Left lung (tissue), 10 donors: ENCODE results near the gene UMOD. TPM values are rescaled to one million over a fixed set of nuclear protein-coding genes. Genes with fewer than 3 reads are reported as not detected.

ENCODE experiments used
- ATAC-seq: fragments of 200-7000 bp; cut with Tn5 transposase; one replicate; pipeline ENCODE4 v1.9.1; 2020; ENCODE audit warnings: moderate library complexity
- DNase-seq, 4 donors: peaks; one replicate each; pipeline ENCODE4 v3.0.0-alpha.2; 2013 to 2020
- H3K27ac ChIP-seq, 2 donors: fragments of 200-600 bp; sonication (generic) in 1 of 2; one replicate each; pipeline versions ENCODE4 v1.5.0 to v1.8.0; 2020 to 2021
- H3K27me3 ChIP-seq, 2 donors: fragments of 200-600 bp; sonication (generic) in 1 of 2; one replicate each; pipeline versions ENCODE4 v1.5.0 to v1.8.0; 2020 to 2021
- H3K36me3 ChIP-seq, 2 donors: fragments of 200-600 bp; sonication (generic) in 1 of 2; one replicate each; pipeline versions ENCODE4 v1.5.0 to v1.8.0; 2020 to 2021
- H3K4me1 ChIP-seq, 2 donors: fragments of 200-600 bp; one replicate each; pipeline ENCODE4 v1.8.0; 2021
- H3K4me3 ChIP-seq, 2 donors: fragments of 200-600 bp; sonication (generic) in 1 of 2; one replicate each; pipeline versions ENCODE4 v1.5.0 to v1.8.0; 2020 to 2021; ENCODE audit warnings: mild to moderate bottlenecking in 1 of 2
- H3K9me3 ChIP-seq, 2 donors: fragments of 200-600 bp; sonication (generic) in 1 of 2; one replicate each; pipeline versions ENCODE4 v1.5.0 to v1.8.0; 2020 to 2021
- CTCF ChIP-seq, 2 donors: fragments of 200-600 bp; sonication (generic) in 1 of 2; IDR thresholded peaks; one replicate each; pipeline versions ENCODE4 v1.5.0 to v1.8.0; 2021; ENCODE audit warnings: antibody characterized with exemption in 2 of 2
- intact Hi-C, 2 donors: fragments of 100-400 bp; cut with DNase I; formaldehyde crosslinking; loops; one replicate each; pipeline versions ENCODE4 v1.11.2 to v1.14.2; 2022
- polyA plus RNA-seq, 6 donors: library from polyadenylated mRNA; unstranded; fragments of 120-200 nt; gene quantifications; one replicate each; pipeline ENCODE4 v1.2.1, GENCODE V29; 2013; ENCODE audit not compliant: insufficient read length in 6 of 6
- total RNA-seq, 2 donors: library from RNA; stranded (reverse); fragmentation: NEBNext Ultra II Directional; extraction: Animal tissue kit (Norgen Biotek cat#: 25700); gene quantifications; one replicate each; pipeline ENCODE4 v1.2.1, GENCODE V29; 2021
- donor health status: DM: no; HTN: yes; CAD: no.
- donor health status: DM: no; HTN: no; CAD: no.

UMOD gene
- total and polyA plus RNA-seq, 8 donors: 0.11 to 2.5 (median 0.20) TPM; not detected in 2

DNA sequence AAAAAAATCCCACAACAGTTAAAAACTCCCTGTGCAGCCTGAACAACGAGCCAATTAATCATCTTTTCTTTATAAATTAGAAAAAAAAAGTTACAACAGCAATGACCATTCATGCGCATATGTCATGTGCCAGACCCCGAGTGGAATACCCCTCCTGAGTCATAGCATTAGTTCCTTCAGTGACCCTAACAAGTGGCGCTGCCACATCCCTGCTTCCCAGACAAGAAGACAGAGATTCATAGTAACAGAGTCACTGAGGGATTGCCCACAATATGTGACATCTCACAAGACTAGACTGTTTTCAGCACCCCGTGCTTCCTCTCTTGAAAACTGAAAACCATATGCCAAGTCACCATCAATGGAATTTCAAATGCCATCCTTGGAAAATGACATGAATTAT is 7.9 kb downstream of the UMOD start:
- Histone ChIP-seq H3K9me3 (no peaks in the 10 kb centered on the region), H3K27ac (no peak overlapping the region), H3K27me3 (peaks cover 0 to 25% of the 10 kb centered on the region in 2 donors), H3K4me1 (no peaks in the 10 kb centered on the region), H3K4me3 (no peak overlapping the region), H3K36me3 (no peaks in the 10 kb centered on the region)
- intact Hi-C loops: no loop called here
- ATAC-seq (no peak), DNase-seq (no peak)
- TF ChIP-seq CTCF (IDR thresholded peaks at IDR 0.05): no peak

DNA sequence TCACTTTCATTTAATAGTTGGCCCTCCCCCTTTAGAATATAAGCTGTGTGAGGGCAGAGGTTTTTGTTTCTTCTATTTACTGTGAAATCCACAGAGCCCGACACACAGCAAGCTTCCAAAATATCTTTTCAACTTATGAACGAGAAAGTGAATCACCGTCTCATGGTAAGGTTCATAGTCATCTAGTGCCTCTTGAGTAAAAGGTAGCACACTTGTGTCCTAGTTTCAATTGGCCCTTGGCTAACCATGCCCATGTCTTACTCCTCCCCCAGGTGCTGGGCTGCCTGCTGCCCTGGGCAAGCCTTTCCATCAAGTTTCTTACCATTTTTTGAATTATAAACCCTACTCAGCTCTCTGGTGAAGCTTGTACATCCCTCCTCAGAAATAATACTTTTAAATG is 12.8 kb downstream of the UMOD start:
- H3K27me3 ChIP-seq: peaks cover 0 to 4% of the 10 kb centered on the region in 2 donors
- H3K36me3 ChIP-seq: no peaks in the 10 kb centered on the region
- DNase-seq: no peak
- peak; percentile 67 for ATAC-seq
- H3K4me1 ChIP-seq: no peaks in the 10 kb centered on the region
- intact Hi-C loops: no loop called here
- no peak overlapping the region for H3K27ac ChIP-seq
- TF ChIP-seq CTCF (IDR thresholded peaks at IDR 0.05): no peak
- H3K4me3 ChIP-seq: no peak overlapping the region
- no peaks in the 10 kb centered on the region for H3K9me3 ChIP-seq

DNA sequence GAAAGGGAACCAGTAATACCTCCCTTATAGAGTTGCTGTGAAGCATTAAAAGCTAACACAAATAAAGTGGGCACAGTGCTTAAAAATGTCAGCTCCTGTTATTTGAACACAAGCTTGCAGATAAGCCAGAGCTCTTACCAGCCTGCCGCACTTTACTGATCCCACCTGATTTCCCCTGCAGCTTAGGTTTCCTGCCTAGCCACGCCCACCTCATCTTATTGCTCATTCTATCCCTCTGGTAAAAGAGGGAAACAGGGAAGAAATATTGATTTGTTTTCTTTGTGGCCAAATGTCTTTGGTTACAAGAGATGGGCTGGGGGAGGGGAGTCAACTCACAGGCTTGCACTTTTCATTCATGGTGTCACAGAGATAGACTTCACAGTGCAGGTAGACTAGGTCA is 15.6 kb downstream of the UMOD start:
- TF ChIP-seq CTCF (IDR thresholded peaks at IDR 0.05): no peak
- H3K4me1 ChIP-seq: no peaks in the 10 kb centered on the region
- ATAC-seq (no peak), DNase-seq (no peak)
- intact Hi-C loops: no loop called here
- H3K27me3 ChIP-seq: peaks cover 0 to 17% of the 10 kb centered on the region in 2 donors
- no peak overlapping the region for H3K4me3 ChIP-seq
- H3K9me3 ChIP-seq: no peaks in the 10 kb centered on the region
- no peak overlapping the region for H3K27ac ChIP-seq
- no peaks in the 10 kb centered on the region for H3K36me3 ChIP-seq

GRCh38 chr16:20334396-20334795 is 18.1 kb downstream of the UMOD start:
- Histone ChIP-seq H3K4me1 (no peaks in the 10 kb centered on the region), H3K9me3 (no peaks in the 10 kb centered on the region), H3K36me3 (no peaks in the 10 kb centered on the region), H3K27me3 (peaks cover 0 to 17% of the 10 kb centered on the region in 2 donors), H3K4me3 (no peak overlapping the region), H3K27ac (no peak overlapping the region)
- intact Hi-C loops: no loop called here
- ATAC-seq: no peak
- no peak for DNase-seq
- TF ChIP-seq CTCF (IDR thresholded peaks at IDR 0.05): no peak

GRCh38 chr16:20333120-20333519 is 19.4 kb downstream of the UMOD start:
- intact Hi-C loops: no loop called here

More at GRCh38 chr16:20333120-20333519, 19.4 kb downstream of the UMOD start:
- ATAC-seq (no peak), DNase-seq (no peak)
- no peaks in the 10 kb centered on the region for H3K4me1 ChIP-seq
- TF ChIP-seq CTCF (IDR thresholded peaks at IDR 0.05): no peak
- H3K27ac ChIP-seq: no peak overlapping the region
- H3K36me3 ChIP-seq: no peaks in the 10 kb centered on the region
- no peak overlapping the region for H3K4me3 ChIP-seq
- H3K9me3 ChIP-seq: no peaks in the 10 kb centered on the region
- peaks cover 0 to 17% of the 10 kb centered on the region in 2 donors for H3K27me3 ChIP-seq
